GM10266 (cell line): ENCODE results near the gene EFTUD2.
"Not testable (repeated sequence)": the region's sequence is repeated elsewhere in the genome, so short reads cannot be mapped to it uniquely, and the experiment has no call there.

Source experiments
- DNase-seq: peaks from one replicate; pipeline ENCODE4 v3.0.0; 2012; ENCODE audit errors: extremely low spot score
- CTCF ChIP-seq: IDR thresholded peaks from 2 replicates; pipeline ENCODE4 v1.5.1; 2012; ENCODE audit warnings: mild to moderate bottlenecking, low read depth; ENCODE audit not compliant: control insufficient read depth, insufficient read depth; ENCODE audit errors: missing control alignments

Gene EFTUD2

GRCh38 chr17:44829523-44830358 lies 69.5 kb downstream of the EFTUD2 start, which contains the start of gene GJC1:
GJC1 (minus strand) TSS chr17:44830287; CDS start chr17:44805817, 24,470 bp downstream.
- DNase-seq, result peak; percentile 75
- no peak for TF ChIP-seq CTCF

- no peak for DNase-seq
- no peak for TF ChIP-seq CTCF
Measured at GRCh38 chr17:44828919-44829522, 70.2 kb downstream of the EFTUD2 start.

- DNase-seq, result no peak
- TF ChIP-seq CTCF, result no peak
Measured at GRCh38 chr17:44827863-44828262, 71.4 kb downstream of the EFTUD2 start.

- no peak for TF ChIP-seq CTCF
- no peak for DNase-seq
Measured at GRCh38 chr17:44826123-44826790, 73.0 kb downstream of the EFTUD2 start.

- not testable (repeated sequence) for DNase-seq
Measured at GRCh38 chr17:44825236-44825635, 74.0 kb downstream of the EFTUD2 start.

- no peak for DNase-seq
- no peak for TF ChIP-seq CTCF
Measured at GRCh38 chr17:44820631-44821212, 78.5 kb downstream of the EFTUD2 start.

GRCh38 chr17:44818508-44818907 lies 80.7 kb downstream of the EFTUD2 start:
- DNase-seq, result not testable (repeated sequence)

GRCh38 chr17:44812263-44812662 lies 87.0 kb downstream of the EFTUD2 start:
- DNase-seq, result no peak
- no peak for TF ChIP-seq CTCF

- not testable (repeated sequence) for DNase-seq
Measured at GRCh38 chr17:44808656-44809388, 90.4 kb downstream of the EFTUD2 start.
